OCI-LY7 (cell line): ENCODE results near the gene DHCR7. TPM values are rescaled to one million over a fixed set of nuclear protein-coding genes. Genes with fewer than 3 reads are reported as not detected.

ENCODE experiments used
- BruUV-seq: library from RNA; stranded (reverse); fragments of 400-500 nt; replicated peaks from 2 replicates; lab custom pipeline; 2021; lab: Mats Ljungman, UMichigan
- CTCF ChIA-PET: fragments of 300-600 bp; sonication (Branson Sonifier 250); formaldehyde crosslinking; loops from one replicate; lab custom pipeline; 2022; ENCODE audit warnings: antibody characterized with exemption; ENCODE audit not compliant: unreplicated experiment; lab: Charles Lee
- POLR2A ChIA-PET: fragments of 300-600 bp; sonication (Branson Sonifier 250); formaldehyde crosslinking; loops from one replicate; lab custom pipeline; 2022; ENCODE audit warnings: antibody characterized with exemption; lab: Charles Lee
- DNase-seq: peaks from one replicate; pipeline ENCODE4 v3.0.0-alpha.2; 2015; ENCODE audit warnings: low spot score
- H2AFZ ChIP-seq: fragments of 200-600 bp; sonication (generic), shearing (Covaris generic); 2 replicates; pipeline ENCODE4 v1.6.1; 2014; ENCODE audit warnings: mild to moderate bottlenecking, antibody characterized with exemption, low read length, moderate library complexity
- H3K27ac ChIP-seq: fragments of 200-600 bp; sonication (generic); 2 replicates; pipeline ENCODE4 v1.5.1; 2014; ENCODE audit warnings: mixed run types, low read depth, mild to moderate bottlenecking, moderate library complexity, low read length, inconsistent platforms; ENCODE audit not compliant: poor library complexity, severe bottlenecking
- H3K36me3 ChIP-seq: fragments of 200-600 bp; sonication (generic); 2 replicates; pipeline ENCODE4 v1.6.1; 2014; ENCODE audit warnings: mild to moderate bottlenecking, antibody characterized with exemption, low read length, moderate library complexity, mixed read lengths; ENCODE audit not compliant: insufficient read depth
- H3K4me1 ChIP-seq: fragments of 200-600 bp; sonication (generic); 2 replicates; pipeline ENCODE4 v1.5.1; 2014; ENCODE audit warnings: mild to moderate bottlenecking, low read length; ENCODE audit not compliant: insufficient read depth, poor library complexity, severe bottlenecking
- H3K4me2 ChIP-seq: fragments of 200-600 bp; sonication (generic); 2 replicates; pipeline ENCODE4 v1.6.1; 2014; ENCODE audit warnings: mild to moderate bottlenecking, low read length
- H3K4me3 ChIP-seq: fragments of 200-600 bp; sonication (generic); 2 replicates; pipeline ENCODE4 v1.5.1; 2014; ENCODE audit warnings: mild to moderate bottlenecking, low read depth, low read length; ENCODE audit not compliant: poor library complexity, severe bottlenecking
- H3K79me2 ChIP-seq: fragments of 200-600 bp; sonication (generic); 2 replicates; pipeline ENCODE4 v1.6.1; 2016; ENCODE audit warnings: low read depth, mild to moderate bottlenecking, low read length, moderate library complexity, mixed read lengths; ENCODE audit not compliant: insufficient read depth
- H3K9me2 ChIP-seq: fragments of 200-600 bp; sonication (generic); 2 replicates; pipeline ENCODE4 v1.6.1; 2016; ENCODE audit warnings: mild to moderate bottlenecking, low read length, mixed read lengths; ENCODE audit not compliant: insufficient read depth
- H3K9me3 ChIP-seq: fragments of 200-600 bp; sonication (generic); 2 replicates; pipeline ENCODE4 v1.6.1; 2014; ENCODE audit warnings: mild to moderate bottlenecking, mixed run types, low read length, mixed read lengths
- H4K20me1 ChIP-seq: fragments of 200-600 bp; sonication (generic); 2 replicates; pipeline ENCODE4 v1.6.1; 2014; ENCODE audit warnings: mild to moderate bottlenecking, antibody characterized with exemption, low read length, moderate library complexity, mixed read lengths; ENCODE audit not compliant: insufficient read depth
- EZH2phosphoT487 ChIP-seq: fragments of 200-600 bp; sonication (generic); IDR thresholded peaks from 2 replicates; pipeline ENCODE4 v1.6.1; 2018; ENCODE audit warnings: low read depth, borderline replicate concordance, mild to moderate bottlenecking, mixed run types, antibody characterized with exemption, low read length, moderate library complexity, mixed read lengths
- intact Hi-C: fragments of 100-400 bp; cut with micrococcal nuclease; formaldehyde crosslinking; loops from one replicate; pipeline ENCODE4 v1.10.0; 2022; ENCODE audit not compliant: unreplicated experiment
- total RNA-seq, 2 experiments: library from RNA; depleted of rRNA in 1 of 2; stranded (reverse); fragments of >200 nt in 1 of 2; shearing (Covaris generic) in 1 of 2; gene quantifications; 2 replicates each; pipeline ENCODE4 v1.2.3, GENCODE V29; 2014 to 2022
- TF ChIP-seq, protein P1 (sequence below): fragments of 200-600 bp; sonication (generic); conservative IDR thresholded peaks from 2 replicates; pipeline ENCODE4 v1.5.1; 2014; ENCODE audit warnings: mild to moderate bottlenecking, antibody characterized with exemption, low read length, moderate library complexity, mixed read lengths

The DHCR7 gene
- total RNA-seq, 2 experiments from 2014 or later: 33.4 to 110 TPM

- Histone ChIP-seq H2AFZ (no peak overlapping the region), H3K9me3 (peaks cover 10% of the 10 kb centered on the region), H3K79me2 (no peaks in the 10 kb centered on the region), H3K4me2 (no peak overlapping the region), H4K20me1 (no peaks in the 10 kb centered on the region), H3K9me2 (no peaks in the 10 kb centered on the region), H3K4me1 (no peaks in the 10 kb centered on the region), H3K27ac (no peak overlapping the region), H3K4me3 (no peak overlapping the region), H3K36me3 (peaks cover 88% of the 10 kb centered on the region)
- no peak for DNase-seq
- TF ChIP-seq EZH2phosphoT487: no peak
- TF ChIP-seq, protein P1, sequence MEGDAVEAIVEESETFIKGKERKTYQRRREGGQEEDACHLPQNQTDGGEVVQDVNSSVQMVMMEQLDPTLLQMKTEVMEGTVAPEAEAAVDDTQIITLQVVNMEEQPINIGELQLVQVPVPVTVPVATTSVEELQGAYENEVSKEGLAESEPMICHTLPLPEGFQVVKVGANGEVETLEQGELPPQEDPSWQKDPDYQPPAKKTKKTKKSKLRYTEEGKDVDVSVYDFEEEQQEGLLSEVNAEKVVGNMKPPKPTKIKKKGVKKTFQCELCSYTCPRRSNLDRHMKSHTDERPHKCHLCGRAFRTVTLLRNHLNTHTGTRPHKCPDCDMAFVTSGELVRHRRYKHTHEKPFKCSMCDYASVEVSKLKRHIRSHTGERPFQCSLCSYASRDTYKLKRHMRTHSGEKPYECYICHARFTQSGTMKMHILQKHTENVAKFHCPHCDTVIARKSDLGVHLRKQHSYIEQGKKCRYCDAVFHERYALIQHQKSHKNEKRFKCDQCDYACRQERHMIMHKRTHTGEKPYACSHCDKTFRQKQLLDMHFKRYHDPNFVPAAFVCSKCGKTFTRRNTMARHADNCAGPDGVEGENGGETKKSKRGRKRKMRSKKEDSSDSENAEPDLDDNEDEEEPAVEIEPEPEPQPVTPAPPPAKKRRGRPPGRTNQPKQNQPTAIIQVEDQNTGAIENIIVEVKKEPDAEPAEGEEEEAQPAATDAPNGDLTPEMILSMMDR: no peak
- intact Hi-C loops: no loop called here
- ChIA-PET POLR2A (interaction anchor here (1.8 kb wide), 1 partner anchor 12 kb away, joined by 3 read pairs; the partner anchor contains the start of gene NADSYN1), CTCF (no interaction called here)
- BruUV-seq: no TSS peak
Observed at GRCh38 chr11:71441251-71441650, 6.9 kb downstream of the DHCR7 start.

DNA sequence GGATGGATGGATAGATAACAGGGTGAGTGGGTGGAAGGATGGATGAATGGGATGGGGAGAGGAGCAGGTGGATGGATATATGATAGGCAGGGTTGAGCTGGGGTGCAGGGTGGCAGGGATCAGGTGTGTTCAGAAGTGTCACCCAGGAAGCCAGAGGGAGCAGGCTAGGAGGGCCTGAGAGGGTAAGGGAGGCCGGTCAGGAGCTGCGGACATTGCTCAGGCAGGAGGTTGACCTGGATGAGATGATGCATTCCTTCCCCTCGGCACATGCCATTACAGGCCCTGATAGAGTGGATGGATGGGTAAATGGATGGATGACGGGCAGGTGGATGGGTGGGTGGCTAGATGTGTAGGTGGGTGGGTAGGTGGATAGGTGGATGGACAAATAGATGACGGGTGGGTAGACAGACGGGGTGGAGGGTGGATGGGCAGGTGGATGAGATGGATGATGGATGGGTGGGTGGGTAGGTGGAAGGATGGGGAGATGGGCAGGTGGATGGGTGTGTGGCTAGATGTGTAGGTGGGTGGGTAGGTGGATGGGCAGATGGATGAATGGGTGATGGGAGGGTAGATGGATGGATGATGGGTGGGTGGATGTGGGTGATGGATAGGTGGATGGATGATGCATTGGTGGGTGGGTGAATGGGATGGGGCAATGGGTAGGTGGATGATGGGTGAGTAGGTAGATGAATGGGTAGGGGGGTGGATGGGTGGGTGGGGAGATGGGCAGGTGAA lies 8.0 kb downstream of the DHCR7 start:
- Histone ChIP-seq H4K20me1 (no peaks in the 10 kb centered on the region), H3K4me1 (no peaks in the 10 kb centered on the region), H3K9me3 (no peaks in the 10 kb centered on the region), H3K27ac (no peak overlapping the region), H2AFZ (no peak overlapping the region), H3K4me3 (no peak overlapping the region), H3K36me3 (peaks cover 86% of the 10 kb centered on the region), H3K4me2 (no peak overlapping the region), H3K79me2 (no peaks in the 10 kb centered on the region), H3K9me2 (no peaks in the 10 kb centered on the region)
- TSS peak; percentile 36 for BruUV-seq
- intact Hi-C loops: no loop called here
- no peak for TF ChIP-seq EZH2phosphoT487
- TF ChIP-seq, protein P1: no peak
- POLR2A ChIA-PET: interaction anchor here (0.6 kb wide), 1 partner anchor 21 kb away, joined by 3 read pairs; no protein-coding TSS in a partner anchor
- no peak for DNase-seq
- CTCF ChIA-PET: no interaction called here

DNA sequence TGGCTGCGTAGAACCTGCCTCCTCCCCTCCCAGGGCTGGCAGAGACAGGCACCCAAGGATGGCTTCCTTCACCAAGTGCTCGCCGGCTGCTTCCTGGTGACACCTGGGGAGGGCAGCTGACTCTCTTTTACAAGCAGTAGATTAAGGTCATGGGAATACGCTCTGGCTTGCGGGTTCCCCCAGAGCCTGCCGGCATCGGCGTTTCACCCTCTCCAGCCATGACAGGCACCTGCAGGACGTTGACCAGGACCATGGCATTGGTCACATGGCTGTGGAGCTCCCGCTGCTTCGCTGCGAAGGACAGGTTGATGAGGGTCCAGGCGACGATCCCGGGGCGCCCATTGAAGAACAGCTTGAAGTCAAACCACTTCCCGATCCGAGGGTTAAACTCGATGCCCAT lies 9.5 kb downstream of the DHCR7 start:
- Histone ChIP-seq H3K9me3 (no peaks in the 10 kb centered on the region), H3K4me1 (no peaks in the 10 kb centered on the region), H3K27ac (no peak overlapping the region), H3K4me3 (no peak overlapping the region), H3K9me2 (no peaks in the 10 kb centered on the region), H3K79me2 (no peaks in the 10 kb centered on the region), H2AFZ (no peak overlapping the region), H4K20me1 (no peaks in the 10 kb centered on the region), H3K36me3 (peaks cover 86% of the 10 kb centered on the region), H3K4me2 (no peak overlapping the region)
- TF ChIP-seq, protein P1: no peak
- no peak for TF ChIP-seq EZH2phosphoT487
- ChIA-PET CTCF (no interaction called here), POLR2A (no interaction called here)
- no TSS peak for BruUV-seq
- DNase-seq: no peak
- intact Hi-C loops: no loop called here
